ENCODE data around the gene GSG1L. TPM values are rescaled to one million over a fixed set of nuclear protein-coding genes. Genes with fewer than 3 reads are reported as not detected.

The GSG1L gene
- total RNA-seq, 1 experiment from 2014 or later: not detected

- BruUV-seq (replicated peaks): no TSS peak
- no peaks in the 10 kb centered on the region for H3K79me2 ChIP-seq (ENCODE audit: low read depth)
- POLR2A ChIA-PET (ENCODE audit: unreplicated experiment): no interaction called here
Measured at GRCh38 chr16:28078261-28078660, 14.7 kb upstream of the GSG1L start.

DNA sequence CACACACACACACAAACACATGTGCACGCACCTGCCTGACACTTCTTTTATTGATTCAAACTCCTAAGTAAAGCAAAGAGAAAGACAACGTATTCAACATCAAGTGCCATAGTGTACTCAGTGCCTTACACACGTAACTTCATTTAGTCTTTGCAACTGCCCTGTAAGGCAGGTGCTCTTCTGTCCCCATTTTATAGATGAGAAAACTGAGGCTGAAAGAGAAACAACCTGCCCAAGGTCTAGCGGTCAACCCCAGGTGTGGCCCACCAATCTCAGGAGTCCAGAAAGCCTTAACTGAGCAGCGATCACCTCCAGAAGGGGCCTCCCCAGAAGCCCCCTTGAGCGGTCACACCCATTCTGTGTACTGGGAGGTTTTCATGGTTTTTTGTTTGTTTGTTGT lies 10.3 kb upstream of the GSG1L start:
- POLR2A ChIA-PET (ENCODE audit: unreplicated experiment): no interaction called here
- Histone ChIP-seq H3F3A (ENCODE audit: insufficient read depth, low read depth) (no peaks in the 10 kb centered on the region), H2AFZ (no peak overlapping the region), H3K27ac (no peak overlapping the region), H3K9me2 (ENCODE audit: insufficient read depth) (no peaks in the 10 kb centered on the region), H3K4me3 (no peak overlapping the region), H3K4me1 (replicated peaks; ENCODE audit: insufficient read depth) (no peaks in the 10 kb centered on the region), H3K9me3 (ENCODE audit: insufficient read depth, low read depth) (no peaks in the 10 kb centered on the region), H3K36me3 (ENCODE audit: low read depth) (no peaks in the 10 kb centered on the region), H4K20me1 (ENCODE audit: insufficient read depth) (no peaks in the 10 kb centered on the region), H3K27me3 (ENCODE audit: insufficient read depth, low read depth) (peaks cover 10% of the 10 kb centered on the region; the same call in 1 of the 2 replicates), H3K79me2 (ENCODE audit: low read depth) (no peaks in the 10 kb centered on the region), H3K4me2 (no peak overlapping the region)
- TF ChIP-seq, protein P1, sequence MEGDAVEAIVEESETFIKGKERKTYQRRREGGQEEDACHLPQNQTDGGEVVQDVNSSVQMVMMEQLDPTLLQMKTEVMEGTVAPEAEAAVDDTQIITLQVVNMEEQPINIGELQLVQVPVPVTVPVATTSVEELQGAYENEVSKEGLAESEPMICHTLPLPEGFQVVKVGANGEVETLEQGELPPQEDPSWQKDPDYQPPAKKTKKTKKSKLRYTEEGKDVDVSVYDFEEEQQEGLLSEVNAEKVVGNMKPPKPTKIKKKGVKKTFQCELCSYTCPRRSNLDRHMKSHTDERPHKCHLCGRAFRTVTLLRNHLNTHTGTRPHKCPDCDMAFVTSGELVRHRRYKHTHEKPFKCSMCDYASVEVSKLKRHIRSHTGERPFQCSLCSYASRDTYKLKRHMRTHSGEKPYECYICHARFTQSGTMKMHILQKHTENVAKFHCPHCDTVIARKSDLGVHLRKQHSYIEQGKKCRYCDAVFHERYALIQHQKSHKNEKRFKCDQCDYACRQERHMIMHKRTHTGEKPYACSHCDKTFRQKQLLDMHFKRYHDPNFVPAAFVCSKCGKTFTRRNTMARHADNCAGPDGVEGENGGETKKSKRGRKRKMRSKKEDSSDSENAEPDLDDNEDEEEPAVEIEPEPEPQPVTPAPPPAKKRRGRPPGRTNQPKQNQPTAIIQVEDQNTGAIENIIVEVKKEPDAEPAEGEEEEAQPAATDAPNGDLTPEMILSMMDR (conservative IDR thresholded peaks at IDR 0.05): no peak
- TF ChIP-seq EZH2 (IDR thresholded peaks at IDR 0.05; ENCODE audit: low read depth): no peak
- intact Hi-C loops (cut with micrococcal nuclease; ENCODE audit: unreplicated experiment): no loop called here
- no TSS peak for BruUV-seq (replicated peaks)
- DNase-seq: no peak
- CTCF ChIA-PET: no interaction called here

More at GRCh38 chr16:28078261-28078660, 14.7 kb upstream of the GSG1L start:
- no peak for DNase-seq
- peaks cover 6% of the 10 kb centered on the region; the same call in 1 of the 2 replicates for H3K27me3 ChIP-seq (ENCODE audit: insufficient read depth, low read depth)
- CTCF ChIA-PET: interaction anchor here (0.6 kb wide), 1 partner anchor 89 kb away, joined by 3 read pairs; no protein-coding TSS in a partner anchor
- H3K4me2 ChIP-seq: no peak overlapping the region
- no peak overlapping the region for H3K4me3 ChIP-seq
- no peak overlapping the region for H3K27ac ChIP-seq
- H3K36me3 ChIP-seq (ENCODE audit: low read depth): no peaks in the 10 kb centered on the region
- H3K9me3 ChIP-seq (ENCODE audit: insufficient read depth, low read depth): no peaks in the 10 kb centered on the region
- no peaks in the 10 kb centered on the region for H3K9me2 ChIP-seq (ENCODE audit: insufficient read depth)
- H2AFZ ChIP-seq: no peak overlapping the region
- intact Hi-C loops (cut with micrococcal nuclease; ENCODE audit: unreplicated experiment): no loop called here
- TF ChIP-seq EZH2 (IDR thresholded peaks at IDR 0.05; ENCODE audit: low read depth): no peak
- TF ChIP-seq, protein P1 (conservative IDR thresholded peaks at IDR 0.05): no peak
- H3K4me1 ChIP-seq (replicated peaks; ENCODE audit: insufficient read depth): no peaks in the 10 kb centered on the region
- no peaks in the 10 kb centered on the region for H3F3A ChIP-seq (ENCODE audit: insufficient read depth, low read depth)
- H4K20me1 ChIP-seq (ENCODE audit: insufficient read depth): no peaks in the 10 kb centered on the region

DNA sequence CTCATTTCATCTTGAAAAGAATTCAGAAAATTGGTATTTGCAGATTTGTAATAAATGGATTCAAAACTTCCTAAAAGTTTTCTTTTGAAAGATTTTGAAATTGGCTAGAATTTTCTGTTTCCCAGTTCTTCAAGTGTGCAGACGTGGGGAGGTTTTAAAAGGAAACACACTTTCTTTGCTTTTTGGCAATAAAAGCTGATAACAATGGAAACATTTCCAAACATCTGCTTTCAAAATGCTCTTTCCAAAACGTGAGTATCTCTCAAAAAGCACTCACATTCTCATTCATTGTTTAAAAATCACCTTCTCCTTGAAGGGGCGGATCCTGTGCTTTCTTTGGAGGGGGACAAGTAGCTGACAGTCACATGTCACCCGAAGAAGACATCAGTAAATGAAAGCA lies 8.6 kb upstream of the GSG1L start:
- no TSS peak for BruUV-seq (replicated peaks)
- peaks cover 10% of the 10 kb centered on the region; the same call in 1 of the 2 replicates for H3K27me3 ChIP-seq (ENCODE audit: insufficient read depth, low read depth)
- no peak overlapping the region for H3K4me2 ChIP-seq
- H3K9me2 ChIP-seq (ENCODE audit: insufficient read depth): no peaks in the 10 kb centered on the region
- H3K9me3 ChIP-seq (ENCODE audit: insufficient read depth, low read depth): no peaks in the 10 kb centered on the region
- H2AFZ ChIP-seq: no peak overlapping the region
- DNase-seq: no peak
- H3K4me3 ChIP-seq: no peak overlapping the region
- ChIA-PET CTCF (no interaction called here), POLR2A (ENCODE audit: unreplicated experiment) (no interaction called here)
- no peaks in the 10 kb centered on the region for H4K20me1 ChIP-seq (ENCODE audit: insufficient read depth)
- intact Hi-C loops (cut with micrococcal nuclease; ENCODE audit: unreplicated experiment): no loop called here
- H3K36me3 ChIP-seq (ENCODE audit: low read depth): no peaks in the 10 kb centered on the region
- no peaks in the 10 kb centered on the region for H3K79me2 ChIP-seq (ENCODE audit: low read depth)
- TF ChIP-seq, protein P1 (conservative IDR thresholded peaks at IDR 0.05): no peak
- TF ChIP-seq EZH2 (IDR thresholded peaks at IDR 0.05; ENCODE audit: low read depth): no peak
- no peaks in the 10 kb centered on the region for H3F3A ChIP-seq (ENCODE audit: insufficient read depth, low read depth)
- no peak overlapping the region for H3K27ac ChIP-seq
- no peaks in the 10 kb centered on the region for H3K4me1 ChIP-seq (replicated peaks; ENCODE audit: insufficient read depth)

Data from PC-9 (cell line).